ENCODE results near the gene ROBO2. TPM values are rescaled to one million over a fixed set of nuclear protein-coding genes. Genes with fewer than 3 reads are reported as not detected.

The ROBO2 gene
- total and polyA plus RNA-seq, 5 donors, result 0.05 to 2.1 (median 0.39) TPM; not detected in 1

GRCh38 chr3:77259694-77260093, 219.8 kb downstream of the ROBO2 start:
- ATAC-seq (no peak), DNase-seq (no peak)
- H3K27me3 ChIP-seq (ENCODE audit: control insufficient read depth, insufficient read depth), result no peaks in the 10 kb centered on the region
- H3K27ac ChIP-seq (ENCODE audit: low read length), result no peak overlapping the region
- H3K4me1 ChIP-seq (ENCODE audit: control insufficient read depth, insufficient read depth, low read length), result no peaks in the 10 kb centered on the region
- WGBS, result 83% methylated on average over 6 of the region's 6 CpGs
- no peaks in the 10 kb centered on the region for H3K9me3 ChIP-seq (ENCODE audit: control insufficient read depth, low read length)
- intact Hi-C loops (cut with DNase I), result loop anchor here in 1 of 4 donors (5.0 kb wide), 1 partner anchor 217 kb away; the partner anchor contains the start of gene ROBO2
- no peak overlapping the region for H3K4me3 ChIP-seq (ENCODE audit: low read length)

DNA sequence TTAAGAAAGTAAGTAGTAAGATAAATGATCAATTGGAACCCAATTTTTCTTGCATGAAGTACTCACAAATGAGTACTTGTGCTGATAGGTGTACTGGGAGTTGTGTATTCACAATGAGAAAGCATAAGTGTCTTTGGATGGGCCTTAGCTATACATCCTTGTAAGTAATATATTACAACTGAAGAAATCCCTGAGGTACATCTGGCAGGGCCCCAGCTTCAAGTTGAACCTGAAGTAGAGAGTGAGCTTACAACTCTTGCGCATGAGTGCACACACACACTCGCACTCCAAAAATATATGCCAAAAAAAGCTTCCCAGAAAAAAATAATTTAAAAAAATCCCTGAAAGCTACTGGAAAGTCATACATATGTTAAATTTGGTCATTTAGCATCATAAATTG, 222.5 kb downstream of the ROBO2 start:
- no peaks in the 10 kb centered on the region for H3K4me1 ChIP-seq (ENCODE audit: control insufficient read depth, insufficient read depth, low read length)
- H3K9me3 ChIP-seq (ENCODE audit: control insufficient read depth, low read length), result no peaks in the 10 kb centered on the region
- no peaks in the 10 kb centered on the region for H3K27me3 ChIP-seq (ENCODE audit: control insufficient read depth, insufficient read depth)
- 91% methylated on average over 2 of the region's 2 CpGs for WGBS
- DNase-seq (no peak), ATAC-seq (no peak)
- intact Hi-C loops (cut with DNase I), result no loop called here
- H3K4me3 ChIP-seq (ENCODE audit: low read length), result no peak overlapping the region
- no peak overlapping the region for H3K27ac ChIP-seq (ENCODE audit: low read length)

GRCh38 chr3:77267589-77267988, 227.7 kb downstream of the ROBO2 start:
- DNase-seq (no peak), ATAC-seq (no peak)
- 97% methylated on average over 3 of the region's 3 CpGs for WGBS
- H3K4me3 ChIP-seq (ENCODE audit: low read length), result no peak overlapping the region
- no peaks in the 10 kb centered on the region for H3K4me1 ChIP-seq (ENCODE audit: control insufficient read depth, insufficient read depth, low read length)
- no peaks in the 10 kb centered on the region for H3K9me3 ChIP-seq (ENCODE audit: control insufficient read depth, low read length)
- intact Hi-C loops (cut with DNase I), result no loop called here
- no peaks in the 10 kb centered on the region for H3K27me3 ChIP-seq (ENCODE audit: control insufficient read depth, insufficient read depth)
- no peak overlapping the region for H3K27ac ChIP-seq (ENCODE audit: low read length)

DNA sequence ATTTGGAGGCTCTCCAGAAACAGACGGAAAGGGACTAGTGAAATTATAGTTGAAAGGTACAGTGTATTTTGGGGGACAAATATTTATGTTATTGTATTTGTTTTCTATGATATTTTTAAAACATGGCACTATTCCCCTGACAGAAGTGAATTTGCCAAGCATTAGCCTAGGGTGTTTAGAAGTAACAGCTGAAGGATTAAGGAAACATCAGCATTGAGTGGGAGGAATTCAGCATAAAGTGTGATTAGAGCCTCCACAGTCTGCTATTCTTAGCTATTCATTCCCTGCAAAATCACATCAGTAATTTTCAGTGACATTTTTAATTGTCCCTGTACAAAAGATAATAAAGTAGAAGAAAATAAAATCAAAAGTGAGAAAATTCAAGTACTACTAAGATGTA, 231.4 kb downstream of the ROBO2 start:
- DNase-seq (no peak), ATAC-seq (no peak)
- Histone ChIP-seq H3K9me3 (ENCODE audit: control insufficient read depth, low read length) (no peaks in the 10 kb centered on the region), H3K27ac (ENCODE audit: low read length) (no peak overlapping the region), H3K27me3 (ENCODE audit: control insufficient read depth, insufficient read depth) (no peaks in the 10 kb centered on the region), H3K4me3 (ENCODE audit: low read length) (no peak overlapping the region), H3K4me1 (ENCODE audit: control insufficient read depth, insufficient read depth, low read length) (no peaks in the 10 kb centered on the region)
- 34% methylated on average over 1 of the region's 1 CpG for WGBS
- intact Hi-C loops (cut with DNase I), result no loop called here

GRCh38 chr3:77271711-77272110, 231.8 kb downstream of the ROBO2 start:
- no peaks in the 10 kb centered on the region for H3K9me3 ChIP-seq (ENCODE audit: control insufficient read depth, low read length)
- no peak overlapping the region for H3K27ac ChIP-seq (ENCODE audit: low read length)
- DNase-seq (no peak), ATAC-seq (no peak)
- H3K4me3 ChIP-seq (ENCODE audit: low read length), result no peak overlapping the region
- H3K4me1 ChIP-seq (ENCODE audit: control insufficient read depth, insufficient read depth, low read length), result no peaks in the 10 kb centered on the region
- H3K27me3 ChIP-seq (ENCODE audit: control insufficient read depth, insufficient read depth), result no peaks in the 10 kb centered on the region
- intact Hi-C loops (cut with DNase I), result no loop called here
- WGBS, result 74% methylated on average over 6 of the region's 6 CpGs

GRCh38 chr3:77279276-77279675, 239.4 kb downstream of the ROBO2 start:
- no peaks in the 10 kb centered on the region for H3K9me3 ChIP-seq (ENCODE audit: control insufficient read depth, low read length)
- H3K4me3 ChIP-seq (ENCODE audit: low read length), result no peak overlapping the region
- 88% methylated on average over 2 of the region's 2 CpGs for WGBS
- no peak for DNase-seq
- no peak for ATAC-seq
- no peaks in the 10 kb centered on the region for H3K27me3 ChIP-seq (ENCODE audit: control insufficient read depth, insufficient read depth)
- no peak overlapping the region for H3K27ac ChIP-seq (ENCODE audit: low read length)
- intact Hi-C loops (cut with DNase I), result no loop called here
- H3K4me1 ChIP-seq (ENCODE audit: control insufficient read depth, insufficient read depth, low read length), result no peaks in the 10 kb centered on the region

GRCh38 chr3:77281721-77282120, 241.8 kb downstream of the ROBO2 start:
- no peak overlapping the region for H3K27ac ChIP-seq (ENCODE audit: low read length)
- H3K9me3 ChIP-seq (ENCODE audit: control insufficient read depth, low read length), result no peaks in the 10 kb centered on the region
- no peak overlapping the region for H3K4me3 ChIP-seq (ENCODE audit: low read length)
- DNase-seq (no peak), ATAC-seq (no peak)
- no peaks in the 10 kb centered on the region for H3K27me3 ChIP-seq (ENCODE audit: control insufficient read depth, insufficient read depth)
- 47% methylated on average over 8 of the region's 8 CpGs for WGBS
- intact Hi-C loops (cut with DNase I), result no loop called here
- no peaks in the 10 kb centered on the region for H3K4me1 ChIP-seq (ENCODE audit: control insufficient read depth, insufficient read depth, low read length)

DNA sequence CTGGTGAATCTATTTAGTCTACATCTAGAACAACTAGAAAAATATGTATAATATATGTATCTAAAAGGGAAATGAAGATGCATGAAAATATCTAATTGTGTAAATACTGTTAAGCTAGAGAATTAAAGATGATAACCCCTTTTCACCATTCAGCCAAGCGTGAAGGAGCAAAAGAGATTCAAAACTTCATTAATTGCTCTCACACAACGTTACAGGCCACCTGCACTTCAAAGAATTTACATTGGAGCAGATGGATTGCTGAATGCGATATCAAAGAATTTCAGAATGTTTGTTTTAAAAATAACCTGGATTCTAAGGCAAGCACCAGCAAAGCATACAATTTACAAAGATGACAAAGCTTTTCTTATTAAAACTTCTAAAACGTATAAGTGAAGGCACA, 243.2 kb downstream of the ROBO2 start:
- 81% methylated on average over 4 of the region's 4 CpGs for WGBS
- no peak for DNase-seq
- Histone ChIP-seq H3K9me3 (ENCODE audit: control insufficient read depth, low read length) (no peaks in the 10 kb centered on the region), H3K4me3 (ENCODE audit: low read length) (no peak overlapping the region), H3K27me3 (ENCODE audit: control insufficient read depth, insufficient read depth) (no peaks in the 10 kb centered on the region), H3K4me1 (ENCODE audit: control insufficient read depth, insufficient read depth, low read length) (no peaks in the 10 kb centered on the region), H3K27ac (ENCODE audit: low read length) (no peak overlapping the region)
- intact Hi-C loops (cut with DNase I), result no loop called here
- no peak for ATAC-seq

DNA sequence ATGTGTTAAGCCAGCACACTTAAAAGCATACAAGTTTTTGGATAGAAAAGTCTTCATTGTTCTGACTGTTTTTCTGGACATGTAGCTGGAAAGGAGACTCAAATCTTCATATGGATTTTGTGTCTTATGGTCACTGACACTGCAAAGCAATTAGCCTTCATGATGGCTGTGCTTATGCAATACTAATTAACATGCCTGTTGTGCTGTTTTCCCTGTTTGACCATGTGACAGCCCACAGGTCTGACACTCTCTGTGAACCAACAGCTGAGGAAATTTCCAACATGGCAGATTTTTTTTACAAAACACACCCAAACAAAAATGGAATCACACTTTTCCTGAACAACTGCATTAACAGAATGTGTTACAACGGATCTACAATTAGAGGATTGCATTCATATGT, 248.4 kb downstream of the ROBO2 start:
- ATAC-seq (no peak), DNase-seq (no peak)
- intact Hi-C loops (cut with DNase I), result no loop called here
- Histone ChIP-seq H3K4me3 (ENCODE audit: low read length) (no peak overlapping the region), H3K27me3 (ENCODE audit: control insufficient read depth, insufficient read depth) (no peaks in the 10 kb centered on the region), H3K4me1 (ENCODE audit: control insufficient read depth, insufficient read depth, low read length) (no peaks in the 10 kb centered on the region), H3K27ac (ENCODE audit: low read length) (no peak overlapping the region), H3K9me3 (ENCODE audit: control insufficient read depth, low read length) (no peaks in the 10 kb centered on the region)
- 87% methylated on average over 1 of the region's 1 CpG for WGBS

GRCh38 chr3:77296527-77296926, 256.6 kb downstream of the ROBO2 start:
- no peaks in the 10 kb centered on the region for H3K27me3 ChIP-seq (ENCODE audit: control insufficient read depth, insufficient read depth)
- DNase-seq, result no peak
- WGBS, result 82% methylated on average over 5 of the region's 5 CpGs
- intact Hi-C loops (cut with DNase I), result no loop called here
- no peaks in the 10 kb centered on the region for H3K4me1 ChIP-seq (ENCODE audit: control insufficient read depth, insufficient read depth, low read length)
- H3K4me3 ChIP-seq (ENCODE audit: low read length), result no peak overlapping the region
- H3K27ac ChIP-seq (ENCODE audit: low read length), result no peak overlapping the region
- no peak for ATAC-seq
- no peaks in the 10 kb centered on the region for H3K9me3 ChIP-seq (ENCODE audit: control insufficient read depth, low read length)

GRCh38 chr3:77298417-77298816, 258.5 kb downstream of the ROBO2 start:
- Histone ChIP-seq H3K27me3 (ENCODE audit: control insufficient read depth, insufficient read depth) (no peaks in the 10 kb centered on the region), H3K9me3 (ENCODE audit: control insufficient read depth, low read length) (no peaks in the 10 kb centered on the region), H3K4me1 (ENCODE audit: control insufficient read depth, insufficient read depth, low read length) (no peaks in the 10 kb centered on the region), H3K27ac (ENCODE audit: low read length) (no peak overlapping the region), H3K4me3 (ENCODE audit: low read length) (no peak overlapping the region)
- intact Hi-C loops (cut with DNase I), result no loop called here
- ATAC-seq (no peak), DNase-seq (no peak)
- WGBS, result 44% methylated on average over 1 of the region's 1 CpG

- WGBS, result 77% methylated on average over 12 of the region's 12 CpGs
- ATAC-seq, result no peak
Observed at GRCh38 chr3:77303955-77304699, 264.2 kb downstream of the ROBO2 start.

More at GRCh38 chr3:77303955-77304699, 264.2 kb downstream of the ROBO2 start:
- no peaks in the 10 kb centered on the region for H3K9me3 ChIP-seq (ENCODE audit: control insufficient read depth, low read length)
- intact Hi-C loops (cut with DNase I), result no loop called here
- no peaks in the 10 kb centered on the region for H3K4me1 ChIP-seq (ENCODE audit: control insufficient read depth, insufficient read depth, low read length)
- H3K4me3 ChIP-seq (ENCODE audit: low read length), result no peak overlapping the region
- no peak for DNase-seq
- no peaks in the 10 kb centered on the region for H3K27me3 ChIP-seq (ENCODE audit: control insufficient read depth, insufficient read depth)
- no peak overlapping the region for H3K27ac ChIP-seq (ENCODE audit: low read length)

All from right cardiac atrium (tissue), 5 donors.